CD4-positive, alpha-beta T cell (primary cell): ENCODE data around the gene WDFY4. TPM values are rescaled to one million over a fixed set of nuclear protein-coding genes. Genes with fewer than 3 reads are reported as not detected.

Source experiments
- ATAC-seq: fragments of 200-7000 bp; cut with Tn5 transposase; one replicate; pipeline ENCODE4 v1.10.0; 2022; ENCODE audit warnings: mild to moderate bottlenecking; ENCODE audit not compliant: poor library complexity
- CTCF ChIA-PET: fragments of 350-600 bp; sonication (Branson Sonifier 250); formaldehyde crosslinking; loops from one replicate; lab custom pipeline; 2021; ENCODE audit warnings: antibody characterized with exemption, inconsistent platforms; lab: Charles Lee
- POLR2A ChIA-PET: fragments of 350-600 bp; sonication (Branson Sonifier 250); formaldehyde crosslinking; loops from one replicate; lab custom pipeline; 2021; ENCODE audit warnings: antibody characterized with exemption, inconsistent platforms; lab: Charles Lee
- DNase-seq, 14 experiments: peaks; one replicate each; pipeline ENCODE4 v3.0.0-alpha.2; 2013 to 2020; ENCODE audit warnings: mixed read lengths in 2 of 14
- H3K27ac ChIP-seq, 2 donors: one replicate each; pipeline versions ENCODE4 v1.5.1 to v1.7.0; 2013; ENCODE audit warnings: low read length in 2 of 2, low read depth in 1 of 2, mild to moderate bottlenecking in 1 of 2
- H3K27me3 ChIP-seq, 2 experiments: 1 replicate in 1 of 2; 2 replicates in 1 of 2; pipeline versions ENCODE4 v1.6.1 to v1.7.0; 2013; ENCODE audit warnings: low read length in 2 of 2, control low read depth in 1 of 2, mild to moderate bottlenecking in 1 of 2, moderate library complexity in 1 of 2; ENCODE audit not compliant: insufficient read depth in 2 of 2, control insufficient read depth in 1 of 2
- H3K36me3 ChIP-seq: one replicate; pipeline ENCODE4 v1.6.1; 2013; ENCODE audit warnings: low read length, control low read depth; ENCODE audit not compliant: insufficient read depth
- H3K4me1 ChIP-seq: one replicate; pipeline ENCODE4 v1.6.1; 2013; ENCODE audit warnings: low read length, control low read depth; ENCODE audit not compliant: insufficient read depth
- H3K4me3 ChIP-seq: one replicate; pipeline ENCODE4 v1.5.1; 2013; ENCODE audit warnings: mild to moderate bottlenecking, low read length, moderate library complexity
- H3K9me3 ChIP-seq, 2 experiments: 1 replicate in 1 of 2; 2 replicates in 1 of 2; pipeline versions ENCODE4 v1.6.1 to v1.7.0; 2013; ENCODE audit warnings: low read length in 2 of 2, mild to moderate bottlenecking in 2 of 2, control low read depth in 1 of 2, moderate library complexity in 1 of 2; ENCODE audit not compliant: control insufficient read depth in 1 of 2, insufficient read depth in 1 of 2
- H3K27ac Mint-ChIP-seq: one replicate; pipeline ENCODE4 v1.8.0; 2020; ENCODE audit warnings: mixed read lengths
- H3K27me3 Mint-ChIP-seq: one replicate; pipeline ENCODE4 v1.8.0; 2021; ENCODE audit warnings: mixed read lengths
- H3K36me3 Mint-ChIP-seq: one replicate; pipeline ENCODE4 v1.8.0; 2021; ENCODE audit warnings: low read depth, mixed read lengths
- H3K4me1 Mint-ChIP-seq: one replicate; pipeline ENCODE4 v1.8.0; 2021; ENCODE audit warnings: low read depth, mixed read lengths
- H3K4me3 Mint-ChIP-seq: one replicate; pipeline ENCODE4 v1.8.0; 2020; ENCODE audit warnings: mild to moderate bottlenecking, mixed read lengths
- H3K9me3 Mint-ChIP-seq: one replicate; pipeline ENCODE4 v1.8.0; 2020; ENCODE audit warnings: mixed read lengths
- intact Hi-C, 2 experiments: fragments of 100-400 bp; cut with DNase I in 1 of 2; cut with micrococcal nuclease in 1 of 2; formaldehyde crosslinking; loops; one replicate each; pipeline versions ENCODE4 v1.15.1 to v1.9.0; 2023 to 2025; cut with DNase I, micrococcal nuclease
- total RNA-seq, 174 experiments: library from RNA in 2 of 174; stranded (reverse) in 2 of 174; gene quantifications; one replicate each; pipeline ENCODE4 v1.2.3 and lab custom pipeline; 2021 to 2026
- TF ChIP-seq, protein P1 (sequence below): fragments of 200-600 bp; IDR thresholded peaks from one replicate; pipeline ENCODE4 v1.8.0; 2022; ENCODE audit warnings: antibody characterized with exemption, mild to moderate bottlenecking

WDFY4 gene
- total RNA-seq, 2 experiments from 2014 or later, result 1.3 to 2.5 TPM

DNA sequence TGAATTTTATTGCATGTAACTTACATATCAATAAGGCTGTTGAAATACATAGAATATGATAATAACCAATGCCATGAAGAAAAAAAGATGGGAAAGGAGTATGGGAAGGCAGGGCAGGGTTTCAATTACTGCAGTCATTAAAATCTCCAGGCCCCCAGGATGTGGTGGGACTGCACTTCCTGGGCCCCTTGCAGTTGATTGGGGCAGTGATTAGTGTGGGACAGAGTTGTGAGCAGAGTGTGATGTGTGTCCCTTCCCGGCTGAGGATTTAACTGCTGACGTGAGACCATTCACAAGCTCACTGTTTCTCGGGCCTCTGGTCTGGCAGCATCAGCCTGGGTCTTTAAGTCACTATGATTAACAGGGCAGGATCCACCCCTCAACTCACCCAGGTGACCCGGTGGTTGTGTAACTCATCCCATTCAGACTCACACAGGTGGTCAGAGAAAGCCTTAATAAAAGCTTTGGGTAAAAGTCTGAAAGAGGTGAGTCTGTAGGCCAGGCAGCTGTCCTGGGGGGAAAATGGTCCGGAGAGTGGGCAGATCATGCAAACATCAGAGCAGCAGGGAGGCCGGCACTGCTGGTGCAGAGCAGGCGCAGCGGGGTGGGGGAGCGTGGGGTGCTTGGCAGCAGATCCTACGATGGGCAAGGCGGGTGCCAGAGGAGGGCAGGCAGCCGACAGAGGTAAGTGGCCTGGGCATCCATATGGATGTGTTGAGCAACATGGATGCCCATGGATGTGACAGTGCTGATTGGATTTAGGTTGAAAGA lies 36.3 kb upstream of the WDFY4 start:
- intact Hi-C loops, result no loop called here
- Mint-ChIP-seq H3K27me3 (peaks cover 16% of the 10 kb centered on the region), H3K4me1 (no peaks in the 10 kb centered on the region), H3K27ac (no peak overlapping the region), H3K9me3 (no peaks in the 10 kb centered on the region), H3K36me3 (no peaks in the 10 kb centered on the region), H3K4me3 (no peak overlapping the region)
- H3K36me3 ChIP-seq, result no peaks in the 10 kb centered on the region
- no peaks in the 10 kb centered on the region for H3K4me1 ChIP-seq
- POLR2A ChIA-PET, result no interaction called here
- peaks cover 0 to 3% of the 10 kb centered on the region in 2 experiments for H3K27me3 ChIP-seq
- H3K4me3 ChIP-seq, result no peak overlapping the region
- CTCF ChIA-PET, result no interaction called here
- TF ChIP-seq, protein P1, sequence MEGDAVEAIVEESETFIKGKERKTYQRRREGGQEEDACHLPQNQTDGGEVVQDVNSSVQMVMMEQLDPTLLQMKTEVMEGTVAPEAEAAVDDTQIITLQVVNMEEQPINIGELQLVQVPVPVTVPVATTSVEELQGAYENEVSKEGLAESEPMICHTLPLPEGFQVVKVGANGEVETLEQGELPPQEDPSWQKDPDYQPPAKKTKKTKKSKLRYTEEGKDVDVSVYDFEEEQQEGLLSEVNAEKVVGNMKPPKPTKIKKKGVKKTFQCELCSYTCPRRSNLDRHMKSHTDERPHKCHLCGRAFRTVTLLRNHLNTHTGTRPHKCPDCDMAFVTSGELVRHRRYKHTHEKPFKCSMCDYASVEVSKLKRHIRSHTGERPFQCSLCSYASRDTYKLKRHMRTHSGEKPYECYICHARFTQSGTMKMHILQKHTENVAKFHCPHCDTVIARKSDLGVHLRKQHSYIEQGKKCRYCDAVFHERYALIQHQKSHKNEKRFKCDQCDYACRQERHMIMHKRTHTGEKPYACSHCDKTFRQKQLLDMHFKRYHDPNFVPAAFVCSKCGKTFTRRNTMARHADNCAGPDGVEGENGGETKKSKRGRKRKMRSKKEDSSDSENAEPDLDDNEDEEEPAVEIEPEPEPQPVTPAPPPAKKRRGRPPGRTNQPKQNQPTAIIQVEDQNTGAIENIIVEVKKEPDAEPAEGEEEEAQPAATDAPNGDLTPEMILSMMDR, result no peak
- DNase-seq (no peak), ATAC-seq (no peak)
- H3K27ac ChIP-seq, result no peak overlapping the region
- H3K9me3 ChIP-seq, result peaks cover 0 to 4% of the 10 kb centered on the region in 2 experiments

DNA sequence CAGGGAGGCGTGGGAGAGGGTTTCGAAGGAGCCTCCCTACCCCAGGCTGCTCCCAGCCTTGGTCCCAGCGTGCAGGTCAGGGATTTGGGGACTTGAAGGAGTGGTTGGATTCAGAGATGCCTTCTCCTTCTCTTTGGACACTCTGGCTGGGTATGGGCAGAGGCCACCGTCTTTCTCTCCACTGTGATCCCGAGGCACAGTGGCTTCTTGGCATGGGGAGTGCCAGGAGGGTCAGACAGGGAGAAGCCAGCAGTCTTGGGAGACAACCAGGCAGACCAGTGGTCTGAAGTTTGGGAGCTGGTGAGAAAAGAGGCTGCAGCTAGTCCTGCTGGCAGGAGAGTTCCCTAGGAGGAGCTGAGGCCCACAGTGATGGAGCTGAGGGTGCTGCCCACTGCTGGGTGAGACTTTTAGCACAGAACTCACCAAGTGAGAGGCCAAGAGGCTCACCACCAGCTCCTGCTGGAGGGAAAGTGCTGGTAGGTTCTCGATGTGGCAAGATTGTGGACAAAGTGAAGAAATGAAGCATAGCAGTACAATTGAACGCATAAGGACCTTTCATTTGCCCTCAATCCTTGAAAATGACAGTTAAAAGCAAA lies 35.2 kb upstream of the WDFY4 start:
- Mint-ChIP-seq H3K27ac (no peak overlapping the region), H3K36me3 (no peaks in the 10 kb centered on the region), H3K9me3 (no peaks in the 10 kb centered on the region), H3K4me3 (no peak overlapping the region), H3K4me1 (no peaks in the 10 kb centered on the region), H3K27me3 (peaks cover 25% of the 10 kb centered on the region)
- peaks cover 0 to 3% of the 10 kb centered on the region in 2 experiments for H3K27me3 ChIP-seq
- CTCF ChIA-PET, result no interaction called here
- DNase-seq (no peak), ATAC-seq (no peak)
- no peaks in the 10 kb centered on the region for H3K9me3 ChIP-seq
- no peaks in the 10 kb centered on the region for H3K4me1 ChIP-seq
- H3K36me3 ChIP-seq, result no peaks in the 10 kb centered on the region
- TF ChIP-seq, protein P1, result no peak
- no peak overlapping the region for H3K27ac ChIP-seq
- intact Hi-C loops, result no loop called here
- POLR2A ChIA-PET, result interaction anchor here (0.6 kb wide), 1 partner anchor 9 kb away, joined by 4 read pairs; no protein-coding TSS in a partner anchor
- H3K4me3 ChIP-seq, result no peak overlapping the region

DNA sequence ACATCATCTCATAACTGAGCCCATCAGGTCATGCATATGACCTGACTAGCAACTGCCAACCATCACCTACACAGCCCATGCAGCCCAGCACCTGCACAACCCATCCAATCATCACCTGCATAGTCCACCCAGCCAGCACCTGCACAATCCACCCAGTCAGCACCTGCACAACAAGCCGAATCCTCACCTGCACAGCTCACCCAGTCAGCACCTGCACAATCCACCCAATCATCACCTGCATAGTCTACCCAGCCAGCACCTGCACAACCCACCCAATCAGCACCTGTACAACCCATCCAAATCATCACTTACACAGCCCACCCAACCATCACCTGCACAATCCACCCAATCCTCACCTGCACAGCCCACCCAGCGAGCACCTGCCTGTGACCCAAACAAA lies 33.4 kb upstream of the WDFY4 start:
- intact Hi-C loops, result no loop called here
- CTCF ChIA-PET, result no interaction called here

More for the DNA sequence above, 33.4 kb upstream of the WDFY4 start:
- H3K4me1 Mint-ChIP-seq, result peaks cover 1% of the 10 kb centered on the region
- no peaks in the 10 kb centered on the region for H3K9me3 Mint-ChIP-seq
- Histone ChIP-seq H3K4me3 (no peak overlapping the region), H3K27me3 (peaks cover 6 to 9% of the 10 kb centered on the region in 2 experiments), H3K9me3 (peaks cover 0 to 7% of the 10 kb centered on the region in 2 experiments), H3K36me3 (no peaks in the 10 kb centered on the region), H3K27ac (no peak overlapping the region), H3K4me1 (peaks cover 11% of the 10 kb centered on the region)
- POLR2A ChIA-PET, result no interaction called here
- H3K27me3 Mint-ChIP-seq, result peaks cover 27% of the 10 kb centered on the region
- no peak for DNase-seq
- TF ChIP-seq, protein P1, result no peak
- no peak for ATAC-seq
- H3K36me3 Mint-ChIP-seq, result no peaks in the 10 kb centered on the region
- no peak overlapping the region for H3K27ac Mint-ChIP-seq
- H3K4me3 Mint-ChIP-seq, result no peak overlapping the region
